HG03520 (cell line): ENCODE measurements around the gene PACRG.

Source experiments
- ATAC-seq: cut with Tn5 transposase; IDR thresholded peaks from one replicate; pipeline ENCODE4 v1.9.1; 2021; ENCODE audit warnings: mild to moderate bottlenecking, moderate library complexity; ENCODE audit not compliant: unreplicated experiment

Gene PACRG

GRCh38 chr6:163323274-163323673, 595.5 kb downstream of the PACRG start:
- ATAC-seq = no peak

DNA sequence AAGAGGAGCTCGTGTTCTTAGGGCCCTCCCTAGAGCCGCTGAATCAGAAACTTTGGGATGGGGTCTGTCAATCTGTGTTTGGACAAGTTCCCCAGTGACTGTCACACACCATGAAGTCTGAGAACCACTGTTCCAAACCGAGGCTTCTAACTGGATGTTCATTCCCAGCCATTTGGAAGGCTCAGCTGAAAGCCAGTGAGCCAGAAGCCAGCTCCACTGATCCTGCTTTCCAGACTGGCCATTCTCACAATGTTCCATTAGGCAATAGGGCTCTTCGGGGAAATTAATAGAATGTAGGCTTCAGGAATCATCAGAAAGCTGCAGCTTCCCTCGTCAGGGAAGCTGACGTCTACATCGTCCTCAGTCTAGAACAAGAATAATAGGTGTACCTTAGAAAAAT, 595.9 kb downstream of the PACRG start:
- ATAC-seq = no peak

DNA sequence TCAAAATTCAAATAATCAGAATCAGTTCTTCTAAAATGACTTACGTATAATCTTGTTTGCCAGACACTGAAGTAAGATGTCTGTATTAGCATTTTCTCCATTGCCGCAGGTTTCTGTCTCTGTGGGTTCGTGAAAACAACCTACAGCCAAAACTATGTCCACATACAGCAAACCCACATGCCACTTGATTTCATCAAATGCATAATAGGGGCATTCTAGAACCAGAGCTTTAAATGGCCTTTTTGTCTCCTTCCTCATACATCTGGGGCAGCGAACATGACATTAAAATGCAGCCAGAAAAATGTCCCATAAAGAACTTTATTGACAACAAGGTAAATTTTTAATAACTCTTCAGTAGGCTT, 596.5 kb downstream of the PACRG start:
- ATAC-seq = no peak

DNA sequence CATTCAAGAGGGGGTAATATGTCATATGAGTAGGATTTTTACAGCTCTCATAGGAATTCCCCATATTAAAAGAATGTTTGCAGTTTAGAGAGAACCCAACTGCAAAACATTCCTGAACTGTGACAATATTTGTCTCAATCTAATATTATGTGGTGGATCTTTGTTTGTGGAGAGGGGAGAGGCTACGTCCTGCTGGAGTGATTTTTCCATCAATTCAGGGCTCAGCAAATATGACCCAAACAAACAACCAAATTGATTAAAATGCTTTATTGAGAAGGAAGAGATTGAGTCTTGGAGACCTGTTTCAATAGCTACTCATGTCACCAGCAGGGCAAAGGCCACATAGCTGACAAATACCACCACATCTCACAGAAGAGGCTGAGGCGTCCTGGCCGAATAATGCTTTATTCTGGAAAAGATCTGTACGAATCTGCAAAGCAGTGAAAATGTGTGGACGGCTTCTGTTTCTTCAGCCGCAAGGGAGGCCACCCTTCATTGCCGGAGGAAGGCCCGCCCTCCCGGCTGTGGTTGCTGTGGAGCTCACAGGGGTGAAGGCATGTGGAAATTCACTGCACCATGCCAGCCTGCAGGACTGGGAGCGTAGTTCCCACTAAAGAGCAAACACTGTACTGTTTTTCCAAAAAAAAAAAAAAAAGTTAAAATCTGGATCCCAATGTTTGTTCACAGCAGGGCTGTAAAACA, 597.1 kb downstream of the PACRG start:
- ATAC-seq = no peak

DNA sequence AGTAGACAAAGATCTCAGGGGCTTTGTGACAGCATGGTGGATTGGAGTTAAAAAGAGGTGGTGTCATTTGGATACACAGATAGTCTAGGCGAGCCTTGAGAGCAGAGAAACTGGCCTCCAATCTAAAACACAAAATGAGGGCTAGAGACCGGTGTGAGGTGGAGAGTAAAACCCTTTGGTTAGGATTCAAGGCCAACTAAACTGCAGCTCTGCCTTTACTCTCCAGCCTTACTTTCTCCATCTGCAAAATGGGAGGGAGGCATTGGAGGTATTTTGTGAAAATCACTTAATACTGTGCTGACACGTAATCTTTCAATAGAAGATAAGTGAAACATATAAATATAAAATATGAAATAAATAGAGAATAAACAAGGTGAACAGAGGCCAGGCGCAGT, 597.6 kb downstream of the PACRG start:
- no peak for ATAC-seq

DNA sequence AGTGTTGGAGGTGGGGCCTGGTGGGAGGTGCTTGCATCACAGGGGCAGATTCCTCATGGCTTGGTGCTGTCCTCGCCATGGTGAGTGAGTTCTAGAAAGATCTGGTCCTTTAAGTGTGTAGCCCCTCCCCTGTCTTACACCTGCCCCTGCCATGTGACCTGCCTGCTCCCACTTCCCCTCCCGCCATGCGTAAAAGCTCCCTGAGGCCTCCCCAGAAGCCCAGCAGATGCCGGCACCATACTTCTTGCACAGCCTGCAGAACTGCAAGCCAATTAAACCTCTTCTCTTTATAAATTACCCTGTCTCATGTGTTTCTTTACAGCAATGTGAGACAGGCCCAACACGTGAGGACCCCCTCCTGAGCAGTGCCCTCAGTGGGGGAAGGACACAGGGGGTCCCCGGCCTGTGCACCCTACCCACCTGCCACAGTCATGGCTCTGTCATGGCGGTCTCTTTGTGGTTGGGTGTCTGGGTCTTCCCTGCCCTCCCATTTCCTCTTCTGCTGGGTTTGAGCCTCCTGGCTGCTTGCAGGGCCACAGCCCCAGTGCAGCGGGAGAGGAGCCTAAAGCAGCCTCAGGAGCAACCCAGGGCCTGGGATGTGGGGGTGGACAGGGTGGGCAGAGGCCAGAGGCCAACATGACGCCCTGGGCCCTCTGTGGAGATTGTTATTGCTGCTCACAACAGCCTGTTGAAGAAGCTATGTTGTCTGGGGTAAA, 599.5 kb downstream of the PACRG start:
- ATAC-seq = no peak

- ATAC-seq = no peak
Measured at GRCh38 chr6:163327921-163328320, 600.1 kb downstream of the PACRG start.

DNA sequence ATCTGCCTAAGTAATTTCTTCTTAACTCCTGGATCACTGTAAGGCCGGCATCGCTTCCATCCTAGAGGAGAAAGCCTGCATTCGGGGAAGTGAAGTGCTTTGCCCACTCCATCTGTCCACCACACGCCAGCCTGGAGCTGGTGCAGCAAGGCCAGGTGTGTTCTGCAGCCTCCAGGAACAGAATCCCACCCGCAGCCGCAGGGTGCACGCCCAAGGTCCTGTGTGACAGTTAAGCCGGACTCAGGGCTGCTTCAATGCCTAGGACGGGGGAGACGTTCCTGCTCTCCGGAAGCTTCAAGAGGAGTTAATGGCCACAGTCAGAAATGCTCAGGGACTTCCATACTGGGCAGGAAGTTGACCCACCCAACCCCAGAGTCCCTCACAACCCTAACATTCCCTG, 600.6 kb downstream of the PACRG start:
- ATAC-seq = no peak

DNA sequence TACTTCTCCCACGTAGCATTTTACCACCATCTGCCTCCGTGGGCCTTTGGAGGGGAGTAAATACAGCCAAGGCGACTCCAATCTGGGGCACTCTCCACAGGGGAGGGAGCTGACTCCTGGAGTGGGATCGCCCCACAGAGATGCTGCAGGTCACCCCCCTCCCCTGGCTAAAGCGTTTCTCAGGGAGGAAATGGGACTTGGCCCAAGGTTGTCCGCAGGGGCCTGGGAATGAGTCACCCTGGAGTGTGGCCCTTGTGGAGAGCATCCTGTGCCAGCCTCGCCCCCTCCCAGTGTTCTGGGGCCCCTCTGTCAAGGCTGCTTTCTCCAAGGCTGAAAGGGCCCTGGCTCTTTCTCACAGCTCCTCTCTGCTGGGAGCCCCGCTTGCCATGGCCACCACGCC, 602.2 kb downstream of the PACRG start:
- ATAC-seq = no peak

- no peak for ATAC-seq
Measured at GRCh38 chr6:163331245-163331644, 603.5 kb downstream of the PACRG start.

DNA sequence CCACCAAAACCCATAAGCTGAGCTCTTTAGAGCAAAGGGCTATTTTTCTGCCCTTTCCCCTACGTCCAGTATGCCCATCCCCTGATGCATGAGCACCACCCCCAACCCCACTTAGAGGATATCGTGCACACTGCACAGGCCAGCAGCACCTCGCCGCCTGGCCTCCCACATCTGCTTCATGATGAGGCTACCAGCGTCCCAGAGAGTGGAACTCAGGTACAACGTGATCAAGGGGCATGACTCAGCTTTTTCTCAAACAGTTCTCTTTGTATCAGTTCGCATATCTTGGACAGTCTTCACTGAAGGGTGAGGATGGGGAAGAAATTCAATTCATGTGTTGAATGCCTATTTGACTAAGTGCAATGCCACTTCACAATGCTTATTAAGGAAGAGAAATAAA, 604.8 kb downstream of the PACRG start:
- no peak for ATAC-seq

GRCh38 chr6:163333038-163333437, 605.3 kb downstream of the PACRG start:
- ATAC-seq = no peak

DNA sequence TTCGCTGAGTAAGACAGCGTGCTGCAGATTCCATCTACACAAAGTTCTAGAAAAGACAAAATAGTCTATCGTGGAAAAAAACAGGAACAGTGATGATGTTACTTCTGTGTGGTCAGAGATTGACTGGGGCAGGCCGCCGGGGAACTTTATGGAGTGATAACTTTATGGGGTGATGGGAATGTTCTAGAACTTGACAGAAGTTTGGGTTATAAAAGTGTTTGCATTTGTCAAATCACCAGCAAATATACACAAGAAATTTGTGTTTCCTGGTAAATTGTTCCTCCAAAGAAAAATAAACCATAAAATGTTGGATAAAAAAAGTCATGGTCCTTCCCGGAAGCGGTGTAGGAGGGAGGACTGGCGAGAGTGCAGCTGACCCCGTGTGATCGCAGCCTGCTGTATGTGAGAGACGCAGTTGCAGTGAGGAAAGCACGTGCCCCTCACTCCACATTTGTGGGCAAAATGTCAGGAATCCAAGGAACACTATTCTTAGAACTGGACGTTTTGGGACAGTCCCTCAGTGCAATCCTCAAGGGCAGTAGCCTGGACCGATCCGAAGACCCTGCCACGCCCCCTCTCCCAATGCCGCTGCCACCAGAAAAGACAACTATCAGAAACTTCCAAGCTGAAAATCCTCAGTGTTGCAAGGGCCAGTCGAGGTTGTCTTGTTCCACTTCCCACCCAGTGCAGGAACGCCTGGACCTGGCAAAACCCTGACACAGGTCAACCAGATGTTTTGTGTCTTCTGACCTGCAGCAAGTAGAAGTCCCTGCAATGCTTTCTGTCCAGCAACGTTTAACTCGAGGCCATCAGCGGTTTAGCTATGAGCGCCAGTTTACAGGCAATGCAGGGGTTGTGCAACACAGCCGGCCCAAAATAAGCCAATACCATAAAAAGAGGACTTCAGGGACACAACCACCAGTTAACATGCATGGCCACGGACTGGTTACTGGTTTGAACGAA, 606.2 kb downstream of the PACRG start:
- no peak for ATAC-seq

- no peak for ATAC-seq
Measured at GRCh38 chr6:163335056-163335455, 607.3 kb downstream of the PACRG start.

- no peak for ATAC-seq
Measured at GRCh38 chr6:163335671-163336545, 608.1 kb downstream of the PACRG start.

DNA sequence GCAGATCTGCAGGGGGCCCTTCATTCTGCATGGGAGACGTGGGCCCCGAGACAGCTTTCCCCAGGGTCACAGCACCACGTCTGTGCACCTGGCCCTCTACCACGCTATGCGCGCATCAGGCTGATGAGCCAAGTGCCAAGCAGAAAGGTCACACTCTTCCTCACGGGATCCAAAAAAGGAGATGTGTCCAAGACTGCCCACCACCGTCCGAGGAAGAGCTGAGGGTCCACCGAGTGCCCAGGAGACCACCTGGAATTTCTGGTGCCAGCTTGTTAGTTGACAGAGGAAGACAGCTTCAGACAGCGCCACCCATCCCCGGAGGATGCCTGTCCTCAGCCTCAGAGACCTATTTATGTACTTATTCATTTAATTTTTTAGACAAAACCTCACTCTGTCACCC, 609.2 kb downstream of the PACRG start:
- no peak for ATAC-seq

- ATAC-seq = no peak
Measured at GRCh38 chr6:163337958-163338357, 610.2 kb downstream of the PACRG start.

- no peak for ATAC-seq
Measured at GRCh38 chr6:163338671-163339405, 611.1 kb downstream of the PACRG start.

GRCh38 chr6:163339466-163339865, 611.7 kb downstream of the PACRG start:
- ATAC-seq = no peak
